WERI-Rb-1 (cell line): ENCODE data around the gene MARS1.
A peak's percentile ranks its signal among the peaks of the same experiment; 100 is the strongest.

Source experiments
- DNase-seq: peaks from one replicate; pipeline ENCODE4 v3.0.0-alpha.2; 2020
- H3K27ac ChIP-seq: fragments of 250-450 bp; sonication (Bioruptor Pico); 2 replicates; pipeline ENCODE4 v1.5.1; 2020; ENCODE audit warnings: mild to moderate bottlenecking, moderate library complexity
- H3K27me3 ChIP-seq: fragments of 250-450 bp; sonication (Bioruptor Pico); 2 replicates; pipeline ENCODE4 v1.5.1; 2021; ENCODE audit warnings: mild to moderate bottlenecking, low read depth, moderate library complexity; ENCODE audit not compliant: insufficient read depth, severe bottlenecking
- H3K36me3 ChIP-seq: fragments of 250-450 bp; sonication (Bioruptor Pico); 2 replicates; pipeline ENCODE4 v1.5.1; 2020; ENCODE audit warnings: mild to moderate bottlenecking, moderate library complexity
- H3K4me3 ChIP-seq: 2 replicates; pipeline ENCODE4 v1.5.1; 2011; ENCODE audit warnings: low read depth, mild to moderate bottlenecking, control low read depth, low read length
- H3K9me3 ChIP-seq: fragments of 250-450 bp; sonication (Bioruptor Pico); 2 replicates; pipeline ENCODE4 v1.5.1; 2021; ENCODE audit warnings: mild to moderate bottlenecking, moderate library complexity; ENCODE audit not compliant: severe bottlenecking
- TF ChIP-seq, protein P1 (sequence below): IDR thresholded peaks from 2 replicates; pipeline ENCODE4 v1.5.1; 2011; ENCODE audit warnings: low read depth, mild to moderate bottlenecking, control low read depth, inconsistent platforms, low read length

MARS1 gene

DNA sequence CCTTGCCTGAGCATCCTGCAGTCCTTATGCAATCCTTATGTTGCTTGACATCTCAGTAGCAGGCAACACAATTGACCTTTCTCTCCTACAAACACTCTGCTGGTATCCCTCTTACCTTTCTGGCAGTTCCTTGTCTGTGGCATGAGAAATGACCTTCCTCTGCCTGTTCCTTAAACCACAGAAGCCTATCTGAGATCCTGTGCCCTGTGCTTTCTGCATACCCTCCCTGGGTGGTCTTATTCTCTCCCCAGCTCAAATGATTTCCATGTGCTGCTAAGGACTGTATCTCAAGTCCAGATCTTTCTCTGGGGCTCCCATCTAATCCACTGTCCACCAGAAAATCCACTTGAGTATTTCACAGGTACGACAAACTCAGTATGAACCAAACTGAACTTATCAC lies 6.2 kb upstream of the MARS1 start:
- no peaks in the 10 kb centered on the region for H3K27me3 ChIP-seq
- no peak for DNase-seq
- no peak overlapping the region for H3K4me3 ChIP-seq
- TF ChIP-seq, protein P1, sequence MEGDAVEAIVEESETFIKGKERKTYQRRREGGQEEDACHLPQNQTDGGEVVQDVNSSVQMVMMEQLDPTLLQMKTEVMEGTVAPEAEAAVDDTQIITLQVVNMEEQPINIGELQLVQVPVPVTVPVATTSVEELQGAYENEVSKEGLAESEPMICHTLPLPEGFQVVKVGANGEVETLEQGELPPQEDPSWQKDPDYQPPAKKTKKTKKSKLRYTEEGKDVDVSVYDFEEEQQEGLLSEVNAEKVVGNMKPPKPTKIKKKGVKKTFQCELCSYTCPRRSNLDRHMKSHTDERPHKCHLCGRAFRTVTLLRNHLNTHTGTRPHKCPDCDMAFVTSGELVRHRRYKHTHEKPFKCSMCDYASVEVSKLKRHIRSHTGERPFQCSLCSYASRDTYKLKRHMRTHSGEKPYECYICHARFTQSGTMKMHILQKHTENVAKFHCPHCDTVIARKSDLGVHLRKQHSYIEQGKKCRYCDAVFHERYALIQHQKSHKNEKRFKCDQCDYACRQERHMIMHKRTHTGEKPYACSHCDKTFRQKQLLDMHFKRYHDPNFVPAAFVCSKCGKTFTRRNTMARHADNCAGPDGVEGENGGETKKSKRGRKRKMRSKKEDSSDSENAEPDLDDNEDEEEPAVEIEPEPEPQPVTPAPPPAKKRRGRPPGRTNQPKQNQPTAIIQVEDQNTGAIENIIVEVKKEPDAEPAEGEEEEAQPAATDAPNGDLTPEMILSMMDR = no peak
- no peaks in the 10 kb centered on the region for H3K9me3 ChIP-seq
- H3K27ac ChIP-seq = no peak overlapping the region
- no peaks in the 10 kb centered on the region for H3K36me3 ChIP-seq

DNA sequence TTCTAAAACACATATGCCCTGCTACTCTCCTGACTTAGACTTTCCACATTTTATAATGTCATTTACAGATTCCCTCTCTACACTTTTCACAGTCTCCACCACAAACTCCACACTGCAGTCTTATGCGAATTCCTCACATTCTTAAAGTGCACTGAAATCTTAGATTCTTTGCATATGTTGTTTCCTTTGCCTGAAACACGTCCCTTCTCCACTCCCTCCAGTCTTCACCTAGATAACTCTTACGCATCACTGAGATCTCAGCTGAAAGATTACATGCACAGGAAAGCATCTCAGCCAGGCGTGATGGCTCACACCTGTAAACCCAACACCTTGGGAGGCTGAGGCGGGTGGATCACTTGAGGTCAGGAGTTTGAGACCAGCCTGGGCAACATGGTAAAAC lies 4.4 kb upstream of the MARS1 start:
- Histone ChIP-seq H3K9me3 (no peaks in the 10 kb centered on the region), H3K27ac (no peak overlapping the region), H3K4me3 (no peak overlapping the region), H3K36me3 (peaks cover 7% of the 10 kb centered on the region), H3K27me3 (no peaks in the 10 kb centered on the region)
- TF ChIP-seq, protein P1 = no peak
- no peak for DNase-seq

DNA sequence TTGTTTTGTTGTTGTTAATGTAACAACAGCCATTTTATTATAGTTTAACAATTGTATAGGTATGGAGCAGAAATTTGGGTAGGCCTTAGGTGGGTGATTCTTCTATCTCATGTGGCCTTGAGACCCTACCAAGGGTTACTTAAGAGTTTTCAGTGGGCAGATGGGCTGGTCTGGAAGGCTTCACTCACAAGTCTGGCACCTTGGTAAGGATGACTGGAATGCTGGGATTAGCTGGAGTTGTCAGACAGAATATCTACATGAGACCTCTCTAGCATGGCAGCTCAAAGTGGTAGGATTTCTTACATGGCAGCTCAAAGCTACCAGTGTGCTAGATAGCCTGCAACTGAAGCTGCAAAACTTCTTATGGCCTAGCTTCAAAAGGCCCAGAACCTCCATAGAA lies 2.2 kb upstream of the MARS1 start:
- no peaks in the 10 kb centered on the region for H3K9me3 ChIP-seq
- H3K4me3 ChIP-seq = no peak overlapping the region
- TF ChIP-seq, protein P1 = no peak
- H3K27ac ChIP-seq = no peak overlapping the region
- peaks cover 25% of the 10 kb centered on the region for H3K36me3 ChIP-seq
- no peak for DNase-seq
- H3K27me3 ChIP-seq = no peaks in the 10 kb centered on the region

DNA sequence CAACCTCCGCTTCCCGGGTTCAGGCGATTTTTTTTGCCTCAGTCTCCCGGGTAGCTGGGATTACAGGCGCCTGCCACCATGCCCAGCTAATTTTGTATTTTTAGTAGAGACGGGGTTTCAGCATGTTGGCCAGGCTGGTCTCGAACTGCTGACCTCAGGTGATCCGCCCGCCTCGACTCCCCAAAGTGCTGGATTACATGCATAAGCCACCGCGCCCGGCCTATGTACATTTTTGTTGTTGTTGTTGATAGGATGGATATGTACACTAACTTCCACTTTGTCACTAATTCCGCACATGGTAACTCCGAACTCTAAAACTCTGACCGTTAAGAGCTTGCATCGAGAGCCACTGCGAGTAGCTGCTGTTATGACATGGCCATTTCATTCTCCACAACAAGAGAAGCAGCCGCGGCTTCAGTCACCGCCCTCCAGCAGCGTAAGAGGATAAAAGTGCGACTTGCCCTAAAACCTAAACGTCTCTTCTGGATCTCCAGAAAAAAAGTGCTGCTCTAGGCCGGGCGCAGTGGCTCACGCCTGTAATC lies 742 bp upstream of the MARS1 start:
- peak; percentile 80 for DNase-seq
- Histone ChIP-seq H3K9me3 (no peaks in the 10 kb centered on the region), H3K27ac (peak overlapping the region; percentile 99), H3K4me3 (peak overlapping the region; percentile 99), H3K27me3 (no peaks in the 10 kb centered on the region), H3K36me3 (peaks cover 39% of the 10 kb centered on the region)
- TF ChIP-seq, protein P1 = no peak

DNA sequence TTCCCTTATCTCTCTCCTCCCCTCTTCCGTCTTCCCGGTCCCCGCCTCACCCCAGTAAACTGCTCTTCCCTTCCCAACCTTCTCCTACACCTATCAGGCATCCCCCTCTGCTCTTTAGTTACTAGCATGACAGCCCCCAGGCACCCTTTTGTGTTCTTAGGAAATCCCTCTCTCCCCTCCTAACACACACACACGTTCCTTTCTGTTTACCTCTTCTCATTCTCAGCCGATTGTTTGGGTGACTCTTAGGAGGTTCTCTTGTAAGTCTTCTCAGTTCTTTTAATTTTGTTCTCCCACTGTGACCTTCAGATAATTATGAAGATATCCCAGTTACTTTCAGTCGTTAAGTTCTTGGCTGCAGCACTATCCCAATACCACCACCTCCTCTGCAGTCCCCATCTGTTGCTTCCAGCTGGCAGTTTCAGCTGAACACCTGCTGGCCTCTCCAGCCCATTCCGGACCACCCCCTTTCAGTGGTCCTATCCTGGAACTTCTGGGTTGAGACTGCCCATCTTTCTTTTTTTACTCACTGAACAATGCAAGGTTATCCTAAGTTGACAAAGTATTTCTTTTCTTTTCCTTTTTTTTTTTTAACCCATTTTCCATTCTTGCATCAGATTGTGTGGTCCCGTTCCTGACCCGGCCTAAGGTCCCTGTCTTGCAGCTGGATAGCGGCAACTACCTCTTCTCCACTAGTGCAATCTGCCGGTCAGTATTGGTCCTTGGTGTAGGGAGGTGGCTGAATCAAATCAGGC lies 711 bp downstream of the MARS1 start:
- H3K9me3 ChIP-seq = no peaks in the 10 kb centered on the region

More for the DNA sequence above, 711 bp downstream of the MARS1 start:
- Histone ChIP-seq H3K27ac (peak overlapping the region; percentile 99), H3K36me3 (peaks cover 48% of the 10 kb centered on the region), H3K4me3 (peak overlapping the region; percentile 99), H3K27me3 (no peaks in the 10 kb centered on the region)
- TF ChIP-seq, protein P1 = no peak
- peak; percentile 58 for DNase-seq
